ENCODE data around the gene MYT1.

- TF ChIP-seq POLR2AphosphoS5 (IDR thresholded peaks at IDR 0.05; ENCODE audit: low read depth, low read length): no peak
- TF ChIP-seq CTCF (IDR thresholded peaks at IDR 0.05): no peak
- no peak for TF ChIP-seq EZH2phosphoT487 (IDR thresholded peaks at IDR 0.05; ENCODE audit: borderline replicate concordance, low read depth)
- TF ChIP-seq YY1 (IDR thresholded peaks at IDR 0.05; ENCODE audit: low read depth): no peak
- no peak for TF ChIP-seq TAF1 (IDR thresholded peaks at IDR 0.05; ENCODE audit: borderline replicate concordance, low read depth, low read length)
- TF ChIP-seq PBX3 (IDR thresholded peaks at IDR 0.05): no peak
- TF ChIP-seq USF2 (IDR thresholded peaks at IDR 0.05; ENCODE audit: borderline replicate concordance, low read depth, low read length): no peak
- TF ChIP-seq FOXM1 (IDR thresholded peaks at IDR 0.05; ENCODE audit: low read depth): no peak
- no peak for TF ChIP-seq FOXJ3 (CRISPR knock-in tag; IDR thresholded peaks at IDR 0.05)
- no peak for TF ChIP-seq ZBTB33 (IDR thresholded peaks at IDR 0.05; ENCODE audit: borderline replicate concordance, low read depth)
Measured at GRCh38 chr20:64177384-64177783, 13.1 kb downstream of the MYT1 start.
